NT2/D1 (cell line): Measurements from ENCODE around the gene RRBP1.

ENCODE experiments used
- DNase-seq: peaks from one replicate; pipeline ENCODE4 v3.0.0-alpha.2; 2011; ENCODE audit warnings: low read depth, low spot score
- H3K27me3 ChIP-seq: 2 replicates; pipeline ENCODE4 v1.6.0; 2011; ENCODE audit warnings: mild to moderate bottlenecking; ENCODE audit not compliant: insufficient read length, insufficient read depth
- H3K36me3 ChIP-seq: 2 replicates; pipeline ENCODE4 v1.6.1; 2011; ENCODE audit warnings: mild to moderate bottlenecking, low read length, mixed read lengths; ENCODE audit not compliant: insufficient read depth, insufficient read length
- H3K4me1 ChIP-seq: 2 replicates; pipeline ENCODE4 v1.5.1; 2011; ENCODE audit not compliant: insufficient read depth, insufficient read length
- H3K4me3 ChIP-seq: 2 replicates; pipeline ENCODE4 v1.5.1; 2011; ENCODE audit warnings: low read depth; ENCODE audit not compliant: insufficient read length
- H3K9ac ChIP-seq: 2 replicates; pipeline ENCODE4 v1.6.0; 2011; ENCODE audit warnings: low read depth; ENCODE audit not compliant: insufficient read length
- H3K9me3 ChIP-seq: 2 replicates; pipeline ENCODE4 v1.5.1; 2011; ENCODE audit warnings: mild to moderate bottlenecking, low read length; ENCODE audit not compliant: insufficient read depth
- SUZ12 ChIP-seq: IDR thresholded peaks from 2 replicates; pipeline ENCODE4 v1.6.1; 2011; ENCODE audit not compliant: insufficient read length, insufficient read depth; ENCODE audit errors: extremely low read depth
- YY1 ChIP-seq: IDR thresholded peaks from 2 replicates; pipeline ENCODE4 v1.6.1; 2011; ENCODE audit not compliant: insufficient read length, insufficient read depth
- ZNF274 ChIP-seq: IDR thresholded peaks from 2 replicates; pipeline ENCODE4 v1.6.1; 2011; ENCODE audit warnings: mild to moderate bottlenecking, low read depth, low read length

The RRBP1 gene

GRCh38 chr20:17725094-17725835, 43.2 kb upstream of the RRBP1 start:
- no peak for TF ChIP-seq YY1
- TF ChIP-seq ZNF274: no peak
- TF ChIP-seq SUZ12: no peak
- Histone ChIP-seq H3K27me3 (no peaks in the 10 kb centered on the region), H3K4me1 (no peaks in the 10 kb centered on the region), H3K36me3 (no peaks in the 10 kb centered on the region), H3K9me3 (no peaks in the 10 kb centered on the region), H3K9ac (no peak overlapping the region), H3K4me3 (no peak overlapping the region)
- DNase-seq: no peak

- Histone ChIP-seq H3K4me1 (no peaks in the 10 kb centered on the region), H3K9ac (no peak overlapping the region), H3K36me3 (no peaks in the 10 kb centered on the region), H3K27me3 (no peaks in the 10 kb centered on the region), H3K9me3 (no peaks in the 10 kb centered on the region), H3K4me3 (no peak overlapping the region)
- TF ChIP-seq ZNF274 (no peak), YY1 (no peak), SUZ12 (no peak)
- DNase-seq: no peak
These were observed 41.3 kb upstream of the RRBP1 start for GRCh38 chr20:17723301-17723691.

DNA sequence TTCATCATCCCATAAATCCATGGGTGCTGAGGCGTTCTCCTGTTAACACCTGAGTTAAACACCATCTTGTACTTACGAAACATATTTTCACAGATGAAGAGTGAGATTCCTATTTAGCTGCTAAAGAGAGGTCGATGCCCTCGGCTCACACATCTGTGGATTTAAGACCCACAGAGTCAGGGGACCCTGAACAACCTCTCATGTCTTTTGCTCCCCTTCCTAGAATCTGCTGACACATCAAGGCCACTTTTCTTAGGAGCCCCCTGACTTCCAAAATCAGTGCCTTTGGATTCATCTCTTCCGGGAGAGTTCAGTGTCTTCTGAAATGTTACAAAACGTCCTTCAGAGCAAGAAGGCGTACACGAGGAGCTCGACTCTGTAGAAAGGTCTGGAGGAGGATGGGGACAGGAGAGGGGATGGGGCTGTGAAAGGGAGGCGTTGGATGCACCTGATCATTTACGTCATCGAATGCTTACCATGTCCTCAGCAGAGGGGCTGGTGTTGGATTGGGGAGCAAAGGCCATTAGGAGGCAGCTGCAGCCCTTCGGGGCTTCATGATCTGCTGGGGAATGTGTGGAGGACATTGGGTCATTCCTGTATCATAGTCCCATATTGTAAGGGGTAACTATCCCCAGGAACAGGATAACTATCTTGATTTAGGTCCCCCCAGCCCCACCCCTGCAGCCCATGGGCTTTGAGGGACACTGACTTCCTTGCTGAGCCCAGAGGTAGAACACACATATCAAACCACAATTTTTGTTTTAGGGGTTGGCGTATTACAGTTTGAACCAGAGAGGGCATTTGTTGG, 40.7 kb upstream of the RRBP1 start:
- Histone ChIP-seq H3K9me3 (no peaks in the 10 kb centered on the region), H3K4me3 (no peak overlapping the region), H3K27me3 (no peaks in the 10 kb centered on the region), H3K36me3 (no peaks in the 10 kb centered on the region), H3K9ac (no peak overlapping the region), H3K4me1 (no peaks in the 10 kb centered on the region)
- TF ChIP-seq SUZ12 (no peak), YY1 (no peak), ZNF274 (no peak)
- no peak for DNase-seq

GRCh38 chr20:17721802-17722486, 39.9 kb upstream of the RRBP1 start:
- Histone ChIP-seq H3K4me3 (no peak overlapping the region), H3K36me3 (no peaks in the 10 kb centered on the region), H3K9ac (no peak overlapping the region), H3K9me3 (no peaks in the 10 kb centered on the region), H3K4me1 (no peaks in the 10 kb centered on the region), H3K27me3 (no peaks in the 10 kb centered on the region)
- TF ChIP-seq YY1 (no peak), ZNF274 (no peak), SUZ12 (no peak)
- no peak for DNase-seq

GRCh38 chr20:17720755-17721154, 38.7 kb upstream of the RRBP1 start:
- Histone ChIP-seq H3K9ac (no peak overlapping the region), H3K4me3 (no peak overlapping the region), H3K9me3 (no peaks in the 10 kb centered on the region), H3K4me1 (no peaks in the 10 kb centered on the region), H3K36me3 (no peaks in the 10 kb centered on the region), H3K27me3 (no peaks in the 10 kb centered on the region)
- TF ChIP-seq SUZ12 (no peak), ZNF274 (no peak)
- no peak for DNase-seq

- Histone ChIP-seq H3K9me3 (no peaks in the 10 kb centered on the region), H3K4me1 (peaks cover 5% of the 10 kb centered on the region), H3K4me3 (no peak overlapping the region), H3K36me3 (no peaks in the 10 kb centered on the region), H3K27me3 (no peaks in the 10 kb centered on the region), H3K9ac (no peak overlapping the region)
- TF ChIP-seq SUZ12: no peak
- no peak for TF ChIP-seq ZNF274
- TF ChIP-seq YY1: no peak
- no peak for DNase-seq
These were observed 34.3 kb upstream of the RRBP1 start for GRCh38 chr20:17716331-17716730.

- no peak overlapping the region for H3K9ac ChIP-seq
- no peaks in the 10 kb centered on the region for H3K27me3 ChIP-seq
- no peaks in the 10 kb centered on the region for H3K9me3 ChIP-seq
- TF ChIP-seq ZNF274: no peak
- TF ChIP-seq YY1: no peak
- no peak for TF ChIP-seq SUZ12
- no peak overlapping the region for H3K4me3 ChIP-seq
- H3K4me1 ChIP-seq: peaks cover 9% of the 10 kb centered on the region
- no peak for DNase-seq
- no peaks in the 10 kb centered on the region for H3K36me3 ChIP-seq
These were observed 33.0 kb upstream of the RRBP1 start for GRCh38 chr20:17715075-17715474.
